K562 (cell line): ENCODE data around the gene ETV7. TPM values are rescaled to one million over a fixed set of nuclear protein-coding genes. Genes with fewer than 3 reads are reported as not detected.
A peak's percentile ranks its signal among the peaks of the same experiment; 100 is the strongest.

Experiments used
- BCOR ChIP-seq: fragments of 450-650 bp; IDR thresholded peaks from 2 replicates; pipeline ENCODE4 v1.6.1; 2016
- ESRRA ChIP-seq: fragments of 450-650 bp; IDR thresholded peaks from 2 replicates; pipeline ENCODE4 v1.6.1; 2014; ENCODE audit warnings: low read depth, mild to moderate bottlenecking, moderate library complexity, borderline replicate concordance
- MTA1 ChIP-seq: fragments of 450-650 bp; IDR thresholded peaks from 2 replicates; pipeline ENCODE4 v1.6.1; 2017; ENCODE audit warnings: borderline replicate concordance
- PHF21A ChIP-seq: fragments of 450-650 bp; IDR thresholded peaks from 2 replicates; pipeline ENCODE4 v1.6.1; 2017; ENCODE audit warnings: low read depth, borderline replicate concordance
- PTRF ChIP-seq: fragments of 450-650 bp; IDR thresholded peaks from 2 replicates; pipeline ENCODE4 v1.6.1; 2016; ENCODE audit warnings: mild to moderate bottlenecking, missing genetic modification characterization, missing compliant biosample characterization
- ZBTB8A ChIP-seq: fragments of 450-650 bp; IDR thresholded peaks from 2 replicates; pipeline ENCODE4 v1.6.1; 2018; ENCODE audit warnings: mild to moderate bottlenecking, moderate library complexity; ENCODE audit not compliant: partially characterized antibody
- ZFX ChIP-seq: sonication (generic); formaldehyde crosslinking; IDR thresholded peaks from 2 replicates; pipeline ENCODE4 v1.8.0; 2022; ENCODE audit warnings: mild to moderate bottlenecking, missing genetic modification reagents, moderate library complexity
- ZNF274 ChIP-seq: IDR thresholded peaks from 2 replicates; pipeline ENCODE4 v1.6.1; 2011; ENCODE audit warnings: low read depth, mild to moderate bottlenecking, low read length, moderate library complexity, borderline replicate concordance
- ZNF41 ChIP-seq: fragments of 250-450 bp; sonication (Bioruptor Pico); conservative IDR thresholded peaks from 2 replicates; pipeline ENCODE4 v1.4.0; 2020; ENCODE audit warnings: mild to moderate bottlenecking
- polyA plus RNA-seq, 8 experiments: library from polyadenylated mRNA; depleted of rRNA in 4 of 8; stranded (reverse) in 5 of 8; unstranded in 3 of 8; fragments of >200 nt; fragmentation: Nextera tagmentation in 2 of 8; fragmentation: Illumina TruSeq in 1 of 8; extraction: Ambion mirVana in 2 of 8; extraction: Trizol in 1 of 8; gene quantifications; 2 replicates each; pipeline versions ENCODE4 v1.2.1 to v1.2.3, GENCODE V29; 2011 to 2014; ENCODE audit warnings: inconsistent platforms in 1 of 8, missing spikeins in 1 of 8
- total RNA-seq, 7 experiments: library from RNA; depleted of rRNA in 6 of 7; stranded (reverse); fragments of >200 nt in 6 of 7; fragmentation: Illumina TruSeq in 2 of 7; extraction: Trizol in 2 of 7; gene quantifications; 2 replicates each; pipeline versions ENCODE4 v1.2.1 to v1.2.3, GENCODE V29; 2011 to 2021; ENCODE audit warnings: low replicate concordance in 1 of 7
- TF ChIP-seq, protein P1 (sequence below): conservative IDR thresholded peaks from 2 replicates; pipeline ENCODE4 v1.6.1; 2011; ENCODE audit warnings: low read depth, mild to moderate bottlenecking, low read length; ENCODE audit not compliant: control insufficient read depth
- TF ChIP-seq, protein P2 (sequence below): fragments of 250-450 bp; sonication (Bioruptor Pico); IDR thresholded peaks from 2 replicates; pipeline ENCODE4 v1.6.1; 2021; ENCODE audit warnings: mild to moderate bottlenecking
- TF ChIP-seq, protein P3 (sequence below): fragments of 250-450 bp; sonication (Bioruptor Pico); IDR thresholded peaks from 2 replicates; pipeline ENCODE4 v1.5.0; 2020; ENCODE audit warnings: mild to moderate bottlenecking, borderline replicate concordance
- TF ChIP-seq, protein P4 (sequence below): sonication (generic); formaldehyde crosslinking; IDR thresholded peaks from 2 replicates; pipeline ENCODE4 v1.8.1; 2023; ENCODE audit warnings: mild to moderate bottlenecking, missing genetic modification reagents
- TF ChIP-seq, protein P5 (sequence below): fragments of 250-450 bp; sonication (Bioruptor Pico); IDR thresholded peaks from 2 replicates; pipeline ENCODE4 v1.4.0; 2020; ENCODE audit warnings: mild to moderate bottlenecking, moderate library complexity, borderline replicate concordance

Gene ETV7
- total and polyA plus RNA-seq, 9 of the 15 experiments (the other 6 are each of a cell fraction or from before 2014, with no cell fraction given), result 0.07 to 0.22 (median 0.14) TPM; not detected in 3

DNA sequence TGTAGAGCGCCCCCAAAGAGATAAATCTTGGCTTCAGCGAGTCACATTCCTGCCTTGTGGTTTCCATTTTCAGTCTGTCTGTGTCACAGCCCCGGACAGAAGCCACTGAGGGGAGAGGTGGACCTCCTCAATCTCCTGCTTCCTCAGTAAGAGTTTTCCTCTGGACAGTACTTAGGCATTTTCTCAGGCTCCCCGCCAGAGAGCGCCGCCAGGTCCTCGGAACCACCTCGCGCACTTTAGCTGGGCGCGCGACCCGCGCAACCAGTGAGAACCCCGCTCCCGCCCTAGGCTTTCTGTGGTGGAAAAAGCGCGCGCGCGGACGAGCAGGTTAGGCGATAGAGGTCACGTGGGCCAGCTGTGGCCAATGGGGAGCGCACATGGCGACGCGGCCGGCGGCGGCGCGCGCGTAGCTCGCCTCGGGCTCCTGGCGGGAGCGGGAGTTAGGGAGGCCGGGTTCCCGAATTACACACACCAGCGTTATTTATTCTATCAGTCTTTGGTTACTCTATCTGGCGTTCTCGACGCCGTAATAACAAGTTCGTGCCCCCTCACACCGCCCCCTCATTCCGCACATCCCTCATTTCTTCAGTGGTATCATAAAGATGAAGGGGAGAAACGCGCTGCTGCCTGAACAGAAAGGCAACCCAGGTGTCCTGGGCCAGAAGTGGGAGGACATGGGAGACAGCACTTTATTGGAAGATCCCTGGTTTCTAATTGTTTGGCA lies 35.8 kb upstream of the ETV7 start (continued):
- TF ChIP-seq ZBTB8A (no peak), PTRF (tag) (no peak), PHF21A (peak; percentile 71; the same call in 1 of the 2 replicates), MTA1 (no peak), ESRRA (peak; percentile 73; the same call in 1 of the 2 replicates), ZFX (CRISPR knock-in tag) (peak; percentile 89), ZNF41 (CRISPR knock-in tag) (no peak), BCOR (0 out of 2 replicates have a peak, but pooled peaks have one; percentile 20), ZNF274 (no peak)
- TF ChIP-seq, protein P1, sequence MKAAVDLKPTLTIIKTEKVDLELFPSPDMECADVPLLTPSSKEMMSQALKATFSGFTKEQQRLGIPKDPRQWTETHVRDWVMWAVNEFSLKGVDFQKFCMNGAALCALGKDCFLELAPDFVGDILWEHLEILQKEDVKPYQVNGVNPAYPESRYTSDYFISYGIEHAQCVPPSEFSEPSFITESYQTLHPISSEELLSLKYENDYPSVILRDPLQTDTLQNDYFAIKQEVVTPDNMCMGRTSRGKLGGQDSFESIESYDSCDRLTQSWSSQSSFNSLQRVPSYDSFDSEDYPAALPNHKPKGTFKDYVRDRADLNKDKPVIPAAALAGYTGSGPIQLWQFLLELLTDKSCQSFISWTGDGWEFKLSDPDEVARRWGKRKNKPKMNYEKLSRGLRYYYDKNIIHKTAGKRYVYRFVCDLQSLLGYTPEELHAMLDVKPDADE, result no peak
- TF ChIP-seq, protein P2, sequence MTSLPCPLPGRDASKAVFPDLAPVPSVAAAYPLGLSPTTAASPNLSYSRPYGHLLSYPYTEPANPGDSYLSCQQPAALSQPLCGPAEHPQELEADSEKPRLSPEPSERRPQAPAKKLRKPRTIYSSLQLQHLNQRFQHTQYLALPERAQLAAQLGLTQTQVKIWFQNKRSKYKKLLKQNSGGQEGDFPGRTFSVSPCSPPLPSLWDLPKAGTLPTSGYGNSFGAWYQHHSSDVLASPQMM (CRISPR knock-in tag), result no peak
- TF ChIP-seq, protein P3, sequence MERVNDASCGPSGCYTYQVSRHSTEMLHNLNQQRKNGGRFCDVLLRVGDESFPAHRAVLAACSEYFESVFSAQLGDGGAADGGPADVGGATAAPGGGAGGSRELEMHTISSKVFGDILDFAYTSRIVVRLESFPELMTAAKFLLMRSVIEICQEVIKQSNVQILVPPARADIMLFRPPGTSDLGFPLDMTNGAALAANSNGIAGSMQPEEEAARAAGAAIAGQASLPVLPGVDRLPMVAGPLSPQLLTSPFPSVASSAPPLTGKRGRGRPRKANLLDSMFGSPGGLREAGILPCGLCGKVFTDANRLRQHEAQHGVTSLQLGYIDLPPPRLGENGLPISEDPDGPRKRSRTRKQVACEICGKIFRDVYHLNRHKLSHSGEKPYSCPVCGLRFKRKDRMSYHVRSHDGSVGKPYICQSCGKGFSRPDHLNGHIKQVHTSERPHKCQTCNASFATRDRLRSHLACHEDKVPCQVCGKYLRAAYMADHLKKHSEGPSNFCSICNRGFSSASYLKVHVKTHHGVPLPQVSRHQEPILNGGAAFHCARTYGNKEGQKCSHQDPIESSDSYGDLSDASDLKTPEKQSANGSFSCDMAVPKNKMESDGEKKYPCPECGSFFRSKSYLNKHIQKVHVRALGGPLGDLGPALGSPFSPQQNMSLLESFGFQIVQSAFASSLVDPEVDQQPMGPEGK (CRISPR knock-in tag), result 0 out of 2 replicates have a peak, but pooled peaks have one; percentile 8
- TF ChIP-seq, protein P4, sequence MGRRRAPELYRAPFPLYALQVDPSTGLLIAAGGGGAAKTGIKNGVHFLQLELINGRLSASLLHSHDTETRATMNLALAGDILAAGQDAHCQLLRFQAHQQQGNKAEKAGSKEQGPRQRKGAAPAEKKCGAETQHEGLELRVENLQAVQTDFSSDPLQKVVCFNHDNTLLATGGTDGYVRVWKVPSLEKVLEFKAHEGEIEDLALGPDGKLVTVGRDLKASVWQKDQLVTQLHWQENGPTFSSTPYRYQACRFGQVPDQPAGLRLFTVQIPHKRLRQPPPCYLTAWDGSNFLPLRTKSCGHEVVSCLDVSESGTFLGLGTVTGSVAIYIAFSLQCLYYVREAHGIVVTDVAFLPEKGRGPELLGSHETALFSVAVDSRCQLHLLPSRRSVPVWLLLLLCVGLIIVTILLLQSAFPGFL (CRISPR knock-in tag), result peak; percentile 22; the same call in 1 of the 2 replicates
- TF ChIP-seq, protein P5, sequence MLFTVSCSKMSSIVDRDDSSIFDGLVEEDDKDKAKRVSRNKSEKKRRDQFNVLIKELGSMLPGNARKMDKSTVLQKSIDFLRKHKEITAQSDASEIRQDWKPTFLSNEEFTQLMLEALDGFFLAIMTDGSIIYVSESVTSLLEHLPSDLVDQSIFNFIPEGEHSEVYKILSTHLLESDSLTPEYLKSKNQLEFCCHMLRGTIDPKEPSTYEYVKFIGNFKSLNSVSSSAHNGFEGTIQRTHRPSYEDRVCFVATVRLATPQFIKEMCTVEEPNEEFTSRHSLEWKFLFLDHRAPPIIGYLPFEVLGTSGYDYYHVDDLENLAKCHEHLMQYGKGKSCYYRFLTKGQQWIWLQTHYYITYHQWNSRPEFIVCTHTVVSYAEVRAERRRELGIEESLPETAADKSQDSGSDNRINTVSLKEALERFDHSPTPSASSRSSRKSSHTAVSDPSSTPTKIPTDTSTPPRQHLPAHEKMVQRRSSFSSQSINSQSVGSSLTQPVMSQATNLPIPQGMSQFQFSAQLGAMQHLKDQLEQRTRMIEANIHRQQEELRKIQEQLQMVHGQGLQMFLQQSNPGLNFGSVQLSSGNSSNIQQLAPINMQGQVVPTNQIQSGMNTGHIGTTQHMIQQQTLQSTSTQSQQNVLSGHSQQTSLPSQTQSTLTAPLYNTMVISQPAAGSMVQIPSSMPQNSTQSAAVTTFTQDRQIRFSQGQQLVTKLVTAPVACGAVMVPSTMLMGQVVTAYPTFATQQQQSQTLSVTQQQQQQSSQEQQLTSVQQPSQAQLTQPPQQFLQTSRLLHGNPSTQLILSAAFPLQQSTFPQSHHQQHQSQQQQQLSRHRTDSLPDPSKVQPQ, result no peak
